HG03469 (cell line): ENCODE data around the gene SHLD2.
"Not testable (repeated sequence)": the region's sequence is repeated elsewhere in the genome, so short reads cannot be mapped to it uniquely, and the experiment has no call there.

Source experiments
- ATAC-seq: cut with Tn5 transposase; IDR thresholded peaks from one replicate; pipeline ENCODE4 v1.9.1; 2021; ENCODE audit warnings: mild to moderate bottlenecking, moderate library complexity, moderate number of reproducible peaks; ENCODE audit not compliant: unreplicated experiment

The SHLD2 gene

DNA sequence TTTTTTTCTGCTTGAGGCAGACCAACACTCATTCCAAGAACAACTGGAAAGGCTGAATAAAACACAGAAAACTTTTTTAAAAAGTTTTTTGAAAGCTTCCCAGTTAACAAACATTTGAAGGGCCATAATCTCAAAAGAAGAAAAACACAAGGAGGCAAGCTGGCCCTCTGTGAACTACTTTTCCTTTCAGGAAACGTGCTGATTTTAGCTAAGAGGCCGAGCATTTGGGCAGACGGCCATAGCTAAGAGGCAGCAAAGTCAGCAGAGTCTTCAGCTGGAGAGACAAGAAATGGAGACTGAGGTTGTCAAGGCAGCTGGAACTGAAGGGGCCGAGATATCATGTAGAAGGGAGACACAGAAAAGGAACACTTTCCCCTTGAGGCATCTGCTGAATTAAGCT lies 111.9 kb downstream of the SHLD2 start:
- not testable (repeated sequence) for ATAC-seq

DNA sequence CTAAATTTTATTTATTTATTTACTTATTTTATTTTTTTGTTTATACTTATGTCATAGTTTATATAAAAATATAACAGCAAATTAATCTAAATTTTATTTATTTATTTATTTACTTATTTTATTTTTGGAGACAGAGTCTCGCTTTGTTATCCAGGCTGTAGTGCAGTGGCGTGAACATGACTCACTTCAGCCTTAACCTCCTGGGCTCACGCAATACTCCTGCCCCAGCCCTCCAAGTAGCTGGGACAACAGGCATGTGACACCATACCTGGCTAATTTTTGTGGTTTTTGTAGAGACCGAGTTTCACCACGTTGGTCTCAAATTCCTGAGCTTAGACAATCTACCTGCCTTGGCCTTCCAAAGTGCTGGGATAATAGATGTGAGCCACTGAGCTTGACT lies 115.3 kb downstream of the SHLD2 start:
- not testable (repeated sequence) for ATAC-seq

DNA sequence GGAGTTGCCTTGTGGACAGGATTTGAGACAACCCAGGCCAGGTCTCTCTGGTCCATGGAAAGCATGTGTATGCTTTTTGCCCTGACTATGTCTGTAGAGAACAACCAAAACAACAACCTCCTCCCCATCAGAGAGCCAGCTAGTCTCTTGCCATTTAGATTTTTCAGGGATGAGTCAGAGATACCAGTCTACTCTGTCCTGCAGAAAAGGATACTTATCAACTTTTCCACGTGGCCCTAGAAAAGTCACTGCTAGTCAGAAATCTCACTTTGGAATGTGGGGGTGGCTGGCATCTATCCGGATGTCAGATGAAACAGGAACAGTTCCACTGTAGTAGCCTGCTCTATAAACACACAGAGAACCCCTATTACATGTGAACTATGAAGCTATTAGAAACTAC lies 116.8 kb downstream of the SHLD2 start:
- not testable (repeated sequence) for ATAC-seq

DNA sequence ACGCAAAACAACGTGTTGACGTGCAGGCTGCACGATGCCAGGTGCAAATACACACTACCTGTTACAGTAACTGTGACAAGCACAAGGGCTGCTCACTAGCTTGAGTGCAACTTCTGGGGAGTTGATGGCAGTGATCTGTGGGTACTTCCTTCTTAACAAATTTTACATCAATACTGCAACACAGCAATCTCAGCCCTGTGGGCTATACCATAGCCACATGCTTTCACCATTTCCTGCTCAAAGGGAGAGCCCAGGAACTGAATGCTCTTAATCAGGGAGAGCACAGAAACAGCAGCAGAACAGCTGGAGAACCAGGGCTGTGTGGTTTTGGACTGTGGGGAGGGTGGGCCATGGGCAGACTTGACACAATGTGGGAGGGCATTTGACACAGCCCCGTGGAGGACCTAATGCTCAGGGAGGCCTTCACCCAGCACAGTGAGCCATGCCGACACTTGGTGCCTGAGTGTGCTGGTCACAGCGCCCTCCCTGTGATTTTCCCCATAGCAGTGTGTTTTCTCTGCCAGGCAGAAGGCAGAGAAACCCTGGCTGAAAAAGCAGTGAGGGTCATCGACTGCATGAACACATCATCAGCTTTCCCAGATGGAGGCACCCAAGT lies 118.3 kb downstream of the SHLD2 start:
- ATAC-seq, result not testable (repeated sequence)

DNA sequence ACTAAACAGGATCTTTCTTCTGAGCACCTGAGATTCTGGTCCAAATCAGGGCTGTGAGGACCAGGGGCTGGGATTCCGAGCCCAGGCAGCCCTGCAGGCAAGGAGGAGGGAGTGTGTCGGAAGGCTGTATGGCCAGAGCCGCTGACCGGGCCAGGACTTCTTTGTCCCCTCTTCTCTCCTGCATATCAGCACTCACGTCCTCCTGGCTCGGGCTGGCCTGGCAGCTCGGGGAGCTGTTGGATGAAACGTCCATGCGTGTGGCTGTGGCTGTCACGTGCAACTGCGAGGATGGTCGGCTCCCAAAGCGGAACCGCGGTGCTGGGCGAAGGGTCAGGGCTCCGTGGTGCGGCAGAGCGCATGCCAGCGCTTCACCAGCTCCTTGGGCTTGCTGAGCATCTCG lies 118.8 kb downstream of the SHLD2 start:
- not testable (repeated sequence) for ATAC-seq

DNA sequence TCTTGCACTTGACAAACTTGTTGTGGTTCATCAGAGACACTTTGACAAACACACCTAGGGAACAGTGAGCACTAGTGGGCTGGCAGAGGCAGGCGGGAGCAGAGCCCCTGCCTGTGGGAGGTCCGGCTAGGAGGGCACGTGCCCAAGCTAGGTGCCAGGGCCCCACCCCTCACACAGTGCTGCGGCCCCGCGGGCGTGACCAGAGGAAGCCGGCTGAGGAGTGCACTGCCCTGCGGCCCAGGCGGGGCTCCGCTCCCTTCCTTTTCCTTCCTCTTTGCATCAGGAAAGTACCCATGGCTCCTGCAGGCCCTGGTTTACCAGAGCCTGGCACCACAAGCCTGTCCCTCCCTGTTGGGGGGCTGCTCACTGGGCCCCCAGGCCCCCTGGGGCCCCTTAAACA lies 121.1 kb downstream of the SHLD2 start:
- not testable (repeated sequence) for ATAC-seq

DNA sequence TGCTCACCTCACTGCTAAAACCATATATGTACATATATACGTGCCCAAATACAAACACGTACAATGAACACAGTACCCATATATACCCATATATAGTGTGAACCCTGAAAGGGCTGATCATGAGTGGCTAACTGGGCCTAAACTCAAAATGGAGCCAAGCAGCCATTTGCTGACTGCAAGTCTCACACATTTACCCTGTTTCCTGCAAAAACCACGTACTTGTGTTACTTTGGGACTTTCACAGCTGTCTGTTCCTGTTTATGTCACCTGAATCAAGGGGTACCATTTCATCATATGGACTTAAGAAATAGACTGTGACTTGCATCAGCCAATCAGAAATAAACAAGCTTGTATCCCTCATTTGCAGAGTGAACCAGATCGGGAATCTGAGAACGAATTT lies 124.4 kb downstream of the SHLD2 start:
- ATAC-seq, result not testable (repeated sequence)

DNA sequence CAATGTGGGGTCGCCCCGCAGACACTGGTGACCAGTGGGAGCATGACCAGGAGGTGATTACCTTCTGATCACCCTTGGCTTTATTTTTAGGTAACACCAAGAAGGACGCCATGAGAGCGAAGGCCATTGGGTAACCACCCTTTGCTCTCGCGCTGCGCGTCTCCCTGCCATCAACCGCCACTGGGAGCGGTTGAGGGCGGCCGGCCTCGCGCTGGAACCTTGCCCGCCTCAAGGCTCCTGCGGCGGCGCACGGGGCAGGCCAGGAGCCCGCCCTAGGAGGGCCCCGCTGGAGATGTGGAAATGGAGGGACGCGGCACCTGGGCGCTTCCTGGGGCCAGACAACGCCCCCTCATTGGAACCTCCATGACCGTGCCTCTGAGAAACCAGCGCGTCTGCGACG lies 127.8 kb downstream of the SHLD2 start:
- ATAC-seq, result not testable (repeated sequence)

DNA sequence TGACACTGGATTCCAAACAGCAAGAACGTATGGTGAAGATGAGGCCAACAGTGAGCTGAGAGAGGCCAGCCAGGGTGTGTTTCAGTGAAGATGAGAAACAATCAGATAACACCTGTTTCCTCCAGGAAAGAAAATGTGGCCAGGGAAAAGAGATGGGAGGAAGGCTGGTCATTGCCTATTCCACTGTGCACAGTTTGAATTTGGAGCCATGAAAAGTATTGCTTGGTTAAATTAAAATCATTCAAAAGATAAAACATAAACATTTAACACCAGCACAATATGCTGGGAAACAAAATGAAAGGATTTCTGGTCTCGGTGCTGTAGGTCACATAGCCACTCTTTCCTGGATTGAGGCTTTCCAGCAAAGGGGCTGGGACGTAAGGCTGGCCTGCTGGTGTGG lies 130.1 kb downstream of the SHLD2 start, which contains the start of gene NUTM2A:
NUTM2A (plus strand) TSS at position 301 of the 400 bp plus-strand sequence. CDS start 383 bp downstream, outside the sequence.
- not testable (repeated sequence) for ATAC-seq

DNA sequence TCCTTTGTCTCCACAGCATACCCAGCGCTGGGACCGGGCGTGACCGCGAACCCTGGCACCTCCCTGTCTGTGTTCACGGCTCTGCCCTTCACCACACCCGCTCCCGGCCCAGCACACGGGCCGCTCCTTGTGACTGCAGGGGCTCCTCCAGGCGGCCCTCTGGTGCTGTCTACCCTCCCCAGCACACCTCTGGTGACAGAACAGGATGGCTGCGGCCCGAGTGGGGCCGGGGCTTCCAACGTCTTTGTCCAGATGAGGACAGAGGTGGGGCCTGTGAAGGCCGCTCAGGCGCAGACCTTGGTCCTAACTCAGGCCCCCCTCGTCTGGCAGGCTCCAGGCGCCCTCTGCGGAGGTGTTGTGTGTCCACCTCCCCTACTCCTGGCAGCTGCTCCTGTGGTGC lies 133.2 kb downstream of the SHLD2 start:
- ATAC-seq, result not testable (repeated sequence)

DNA sequence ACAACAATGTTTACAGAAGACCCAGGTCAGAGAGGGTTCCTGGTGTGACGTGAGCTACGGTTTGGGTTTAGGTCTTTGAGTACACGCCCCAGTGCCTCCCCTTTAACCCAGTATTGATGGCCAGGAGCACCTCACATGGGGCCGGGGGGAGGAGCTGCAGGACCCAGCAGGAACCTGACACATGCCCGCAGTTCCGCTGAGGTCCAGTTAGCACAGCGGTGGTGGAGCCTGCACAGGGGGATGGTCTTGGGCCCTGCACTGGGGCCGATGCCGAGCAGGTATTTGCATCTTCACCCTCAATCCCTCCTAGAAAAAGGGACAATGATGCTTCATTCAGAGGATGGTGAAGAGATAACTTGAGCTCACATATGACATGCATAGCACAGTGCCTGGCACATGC lies 134.2 kb downstream of the SHLD2 start:
- not testable (repeated sequence) for ATAC-seq

DNA sequence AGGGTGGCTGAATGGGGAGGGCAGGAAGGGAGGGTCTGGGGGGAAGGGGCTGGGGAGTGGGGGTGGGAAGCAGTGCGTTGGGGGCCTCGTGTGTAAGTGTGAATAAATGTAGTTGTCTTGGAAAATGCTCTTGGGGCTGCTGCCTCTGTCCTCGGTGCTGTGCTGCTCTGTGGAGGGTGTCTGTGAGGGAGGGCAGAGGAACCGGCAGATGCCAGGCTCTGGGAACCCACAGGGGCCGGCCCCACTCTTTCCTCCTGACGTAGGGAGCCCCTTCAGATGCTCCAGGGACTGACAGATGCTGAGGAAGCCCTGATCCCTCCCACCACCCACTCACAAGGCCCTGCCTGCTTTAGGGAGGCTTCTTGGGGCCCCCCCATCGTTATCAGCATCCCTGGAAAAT lies 139.8 kb downstream of the SHLD2 start:
- ATAC-seq, result not testable (repeated sequence)

DNA sequence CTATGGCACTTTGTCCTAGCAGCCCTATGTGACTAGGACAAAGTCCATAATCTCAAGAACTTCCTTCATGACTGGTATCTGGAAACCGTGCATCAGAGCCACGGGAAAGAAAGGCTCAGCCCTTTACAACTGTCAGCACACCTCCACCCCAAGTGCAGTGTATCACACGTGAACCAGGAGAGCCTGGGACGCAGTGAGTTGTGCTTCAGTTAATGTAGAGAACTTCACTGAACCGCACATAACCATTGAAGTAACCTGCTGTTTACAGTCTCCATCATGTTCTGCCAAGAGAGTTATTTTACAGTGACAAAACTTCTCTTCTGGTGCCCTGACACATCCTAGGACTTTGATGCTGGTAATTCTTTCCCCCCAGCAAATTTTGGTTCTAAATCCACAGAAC lies 142.2 kb downstream of the SHLD2 start:
- ATAC-seq, result not testable (repeated sequence)

DNA sequence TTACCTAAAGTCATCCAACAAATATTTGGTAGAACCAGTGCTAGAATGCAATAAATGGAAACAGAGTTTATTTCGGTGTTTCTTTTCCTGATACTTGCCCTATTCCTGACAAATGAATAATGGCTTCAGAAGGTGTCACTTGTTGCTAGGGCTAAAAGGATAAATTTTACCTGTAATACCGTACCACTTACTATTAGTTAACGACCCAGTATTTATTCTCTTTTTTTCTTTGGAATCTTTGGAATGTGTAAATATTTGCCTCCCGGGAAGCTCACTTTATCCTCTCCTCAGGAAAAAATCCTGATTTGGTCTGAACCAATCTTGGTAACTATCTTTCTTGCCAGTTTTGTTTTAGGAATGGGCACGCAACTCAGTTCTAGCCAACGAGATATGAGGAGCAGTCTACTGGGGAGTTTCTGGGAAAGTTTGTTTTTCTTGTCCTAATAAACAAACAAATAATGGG lies 144.4 kb downstream of the SHLD2 start:
- ATAC-seq, result not testable (repeated sequence)
